Endothelial cell of umbilical vein (primary cell): Measurements from ENCODE around the gene VSIR.

Source experiments
- CTCF ChIP-seq, 2 donors: IDR thresholded peaks; 1 replicate in 1 of 2; 2 replicates in 1 of 2; pipeline ENCODE4 v1.5.1; 2011; ENCODE audit warnings: low read length in 2 of 2, mild to moderate bottlenecking in 2 of 2, moderate library complexity in 2 of 2, control low read depth in 1 of 2, inconsistent platforms in 1 of 2, low read depth in 1 of 2; ENCODE audit not compliant: insufficient read depth in 1 of 2; ENCODE audit errors: extremely low read depth in 1 of 2
- EZH2 ChIP-seq: IDR thresholded peaks from 2 replicates; pipeline ENCODE4 v1.6.1; 2012; ENCODE audit warnings: borderline replicate concordance, low read depth, mild to moderate bottlenecking, moderate library complexity, low read length, inconsistent platforms; ENCODE audit not compliant: severe bottlenecking
- FOS ChIP-seq: IDR thresholded peaks from 2 replicates; pipeline ENCODE4 v1.6.1; 2011; ENCODE audit warnings: mild to moderate bottlenecking, low read length, moderate library complexity, borderline replicate concordance; ENCODE audit not compliant: insufficient read depth
- GATA2 ChIP-seq: IDR thresholded peaks from 2 replicates; pipeline ENCODE4 v1.7.0; 2011; ENCODE audit warnings: low read depth, mild to moderate bottlenecking, moderate library complexity, mixed read lengths, low read length; ENCODE audit not compliant: insufficient read length, insufficient read depth
- JUN ChIP-seq: IDR thresholded peaks from 2 replicates; pipeline ENCODE4 v1.6.1; 2011; ENCODE audit warnings: borderline replicate concordance, low read depth; ENCODE audit not compliant: insufficient read length, insufficient read depth
- MYC ChIP-seq: IDR thresholded peaks from one replicate; pipeline ENCODE4 v1.6.1; 2011; ENCODE audit warnings: mild to moderate bottlenecking, low read depth, low read length
- POLR2A ChIP-seq: IDR thresholded peaks from 2 replicates; pipeline ENCODE4 v1.6.1; 2012; ENCODE audit warnings: low read depth, mild to moderate bottlenecking, control low read depth, low read length
- POLR2AphosphoS5 ChIP-seq: IDR thresholded peaks from 2 replicates; pipeline ENCODE4 v1.6.1; 2012; ENCODE audit warnings: low read depth, mild to moderate bottlenecking, control low read depth, low read length, moderate library complexity; ENCODE audit not compliant: insufficient read depth

GRCh38 chr10:71725249-71725648 is 48.1 kb downstream of the VSIR start:
- TF ChIP-seq CTCF (IDR thresholded peaks at IDR 0.05; ENCODE audit: extremely low read depth in 1 of 2, insufficient read depth in 1 of 2, low read depth in 1 of 2, low read length in 2 of 2) (no peak), GATA2 (no peak), MYC (no peak), JUN (no peak), POLR2AphosphoS5 (no peak), FOS (no peak), EZH2 (no peak), POLR2A (no peak)
